Neural progenitor cell (in vitro differentiated cells): Measurements from ENCODE around the gene PTPRN2. TPM values are rescaled to one million over a fixed set of nuclear protein-coding genes. Genes with fewer than 3 reads are reported as not detected.

ENCODE experiments used
- DNase-seq: peaks from one replicate; pipeline ENCODE4 v3.0.0-alpha.2; 2016; ENCODE audit warnings: low spot score
- H2AFZ ChIP-seq: fragments of 200-600 bp; sonication (generic); replicated peaks from 2 replicates; pipeline ENCODE4 v1.6.1; 2016; ENCODE audit warnings: antibody characterized with exemption
- H3F3A ChIP-seq: fragments of 200-600 bp; sonication (generic); 2 replicates; pipeline ENCODE4 v1.6.1; 2016; ENCODE audit warnings: antibody characterized with exemption, low read depth
- H3K27ac ChIP-seq: fragments of 200-600 bp; sonication (generic); 2 replicates; pipeline ENCODE4 v1.5.1; 2016; ENCODE audit warnings: mild to moderate bottlenecking
- H3K27me3 ChIP-seq: fragments of 200-600 bp; sonication (generic); 2 replicates; pipeline ENCODE4 v1.6.1; 2016; ENCODE audit warnings: mild to moderate bottlenecking, moderate library complexity
- H3K36me3 ChIP-seq: fragments of 200-600 bp; sonication (generic); 2 replicates; pipeline ENCODE4 v1.5.1; 2016
- H3K4me1 ChIP-seq: fragments of 200-600 bp; sonication (generic); 2 replicates; pipeline ENCODE4 v1.6.1; 2016; ENCODE audit warnings: mixed run types
- H3K4me2 ChIP-seq: fragments of 200-600 bp; sonication (generic); 2 replicates; pipeline ENCODE4 v1.6.1; 2016
- H3K4me3 ChIP-seq: fragments of 200-600 bp; sonication (generic); 2 replicates; pipeline ENCODE4 v1.5.1; 2016
- H3K79me2 ChIP-seq: fragments of 200-600 bp; sonication (generic); 2 replicates; pipeline ENCODE4 v1.6.1; 2016; ENCODE audit warnings: low read depth
- H3K9ac ChIP-seq: fragments of 200-600 bp; sonication (generic); 2 replicates; pipeline ENCODE4 v1.6.1; 2016
- H3K9me3 ChIP-seq: fragments of 200-600 bp; sonication (generic); 2 replicates; pipeline ENCODE4 v1.5.1; 2016; ENCODE audit warnings: low read depth
- H4K20me1 ChIP-seq: fragments of 200-600 bp; sonication (generic); 2 replicates; pipeline ENCODE4 v1.6.1; 2016; ENCODE audit warnings: low read depth
- H3K27ac Mint-ChIP-seq: 3 replicates; pipeline ENCODE4 v1.8.0; 2021; ENCODE audit warnings: mixed read lengths
- H3K27me3 Mint-ChIP-seq: 2 replicates; pipeline ENCODE4 v1.8.0; 2022; ENCODE audit warnings: low read depth, mild to moderate bottlenecking, inconsistent platforms, moderate library complexity, mixed read lengths; ENCODE audit not compliant: insufficient read depth
- H3K36me3 Mint-ChIP-seq: 3 replicates; pipeline ENCODE4 v1.8.0; 2021; ENCODE audit warnings: mixed read lengths
- H3K4me1 Mint-ChIP-seq: 3 replicates; pipeline ENCODE4 v1.8.0; 2021; ENCODE audit warnings: mixed read lengths
- H3K4me3 Mint-ChIP-seq: 3 replicates; pipeline ENCODE4 v1.8.0; 2021; ENCODE audit warnings: mild to moderate bottlenecking, moderate library complexity, mixed read lengths
- H3K9me3 Mint-ChIP-seq: 3 replicates; pipeline ENCODE4 v1.8.0; 2020; ENCODE audit warnings: mixed read lengths
- CTCF ChIP-seq: fragments of 200-600 bp; sonication (generic); IDR thresholded peaks from 2 replicates; pipeline ENCODE4 v1.5.1; 2017; ENCODE audit warnings: antibody characterized with exemption, mild to moderate bottlenecking
- EZH2 ChIP-seq: fragments of 200-600 bp; sonication (generic); IDR thresholded peaks from 2 replicates; pipeline ENCODE4 v1.6.1; 2017; ENCODE audit warnings: antibody characterized with exemption, mild to moderate bottlenecking, moderate library complexity
- EZH2phosphoT487 ChIP-seq: fragments of 200-600 bp; sonication (generic); IDR thresholded peaks from 2 replicates; pipeline ENCODE4 v1.6.1; 2017; ENCODE audit warnings: antibody characterized with exemption
- total RNA-seq: library from RNA; depleted of rRNA; stranded (reverse); fragments of >200 nt; gene quantifications from 2 replicates; pipeline ENCODE4 v1.2.3, GENCODE V29; 2015; ENCODE audit warnings: low replicate concordance

Gene PTPRN2
- total RNA-seq, 1 donor from 2014 or later: 3.0 TPM

- Mint-ChIP-seq H3K4me3 (no peak overlapping the region), H3K36me3 (no peaks in the 10 kb centered on the region)
Measured at GRCh38 chr7:157827045-157827862, 760.4 kb downstream of the PTPRN2 start.

GRCh38 chr7:157826566-157826965 is 761.1 kb downstream of the PTPRN2 start:
- H4K20me1 ChIP-seq: no peaks in the 10 kb centered on the region
- H3K4me3 Mint-ChIP-seq: no peak overlapping the region
- no peak overlapping the region for H3K4me2 ChIP-seq
- H3K36me3 Mint-ChIP-seq: no peaks in the 10 kb centered on the region
- H3K4me1 Mint-ChIP-seq: peaks cover 14% of the 10 kb centered on the region
- no peak overlapping the region for H3K27ac ChIP-seq
- H3K27me3 Mint-ChIP-seq: peaks cover 2% of the 10 kb centered on the region
- H3K36me3 ChIP-seq: no peaks in the 10 kb centered on the region
- no peaks in the 10 kb centered on the region for H3K9me3 ChIP-seq
- no peak for DNase-seq
- H3K4me3 ChIP-seq: no peak overlapping the region
- H3K9me3 Mint-ChIP-seq: no peaks in the 10 kb centered on the region
- H3K79me2 ChIP-seq: no peaks in the 10 kb centered on the region
- H3F3A ChIP-seq: no peaks in the 10 kb centered on the region
- H3K27ac Mint-ChIP-seq: no peak overlapping the region
- TF ChIP-seq CTCF (no peak), EZH2phosphoT487 (no peak), EZH2 (no peak)
- no peak overlapping the region for H3K9ac ChIP-seq
- H2AFZ ChIP-seq: no peak overlapping the region
- no peaks in the 10 kb centered on the region for H3K4me1 ChIP-seq
- H3K27me3 ChIP-seq: no peaks in the 10 kb centered on the region

More at GRCh38 chr7:157827045-157827862, 760.4 kb downstream of the PTPRN2 start:
- Histone ChIP-seq H2AFZ (no peak overlapping the region), H3K4me3 (no peak overlapping the region), H3K27me3 (no peaks in the 10 kb centered on the region), H3K36me3 (no peaks in the 10 kb centered on the region), H3K9me3 (no peaks in the 10 kb centered on the region), H3K9ac (no peak overlapping the region), H4K20me1 (no peaks in the 10 kb centered on the region), H3F3A (no peaks in the 10 kb centered on the region), H3K4me2 (no peak overlapping the region), H3K27ac (no peak overlapping the region), H3K79me2 (no peaks in the 10 kb centered on the region), H3K4me1 (no peaks in the 10 kb centered on the region)
- Mint-ChIP-seq H3K27me3 (peaks cover 2% of the 10 kb centered on the region), H3K4me1 (peaks cover 19% of the 10 kb centered on the region), H3K9me3 (no peaks in the 10 kb centered on the region), H3K27ac (no peak overlapping the region)
- TF ChIP-seq CTCF (no peak), EZH2phosphoT487 (no peak), EZH2 (no peak)
- no peak for DNase-seq

GRCh38 chr7:157825325-157825724 is 762.3 kb downstream of the PTPRN2 start:
- no peaks in the 10 kb centered on the region for H3K27me3 ChIP-seq
- Mint-ChIP-seq H3K4me1 (peaks cover 5% of the 10 kb centered on the region), H3K4me3 (no peak overlapping the region), H3K27ac (no peak overlapping the region), H3K36me3 (no peaks in the 10 kb centered on the region), H3K9me3 (no peaks in the 10 kb centered on the region), H3K27me3 (peaks cover 2% of the 10 kb centered on the region)
- DNase-seq: no peak
- TF ChIP-seq EZH2 (no peak), EZH2phosphoT487 (no peak), CTCF (no peak)
- H3K4me2 ChIP-seq: no peak overlapping the region
- no peaks in the 10 kb centered on the region for H3K9me3 ChIP-seq
- H3K4me3 ChIP-seq: no peak overlapping the region
- no peaks in the 10 kb centered on the region for H3K36me3 ChIP-seq
- no peak overlapping the region for H2AFZ ChIP-seq
- H4K20me1 ChIP-seq: no peaks in the 10 kb centered on the region
- H3K4me1 ChIP-seq: no peaks in the 10 kb centered on the region
- no peaks in the 10 kb centered on the region for H3F3A ChIP-seq
- no peak overlapping the region for H3K9ac ChIP-seq
- no peaks in the 10 kb centered on the region for H3K79me2 ChIP-seq
- H3K27ac ChIP-seq: no peak overlapping the region
